Limb (tissue), 2 donors: Measurements from ENCODE around the gene ZFAND2B.
A peak's percentile ranks its signal among the peaks of the same experiment; 100 is the strongest.

Experiments
- DNase-seq, 2 donors: peaks; one replicate each; pipeline ENCODE4 v3.0.0-alpha.2; 2016; ENCODE audit errors: extremely low spot score in 2 of 2

Gene ZFAND2B

GRCh38 chr2:219206328-219207133 is at the start of gene ZFAND2B:
TSS of gene ZFAND2B (plus strand) at chr2:219206782. CDS start at chr2:219206988, 206 bp downstream.
- peak; percentile 94 to 98 for DNase-seq

- DNase-seq = no peak
Observed at GRCh38 chr2:219157396-219157795, 49.2 kb upstream of the ZFAND2B start.

- DNase-seq = no peak
Observed at GRCh38 chr2:219158025-219158424, 48.6 kb upstream of the ZFAND2B start.

- no peak for DNase-seq
Observed at GRCh38 chr2:219158586-219158985, 48.0 kb upstream of the ZFAND2B start.

GRCh38 chr2:219159771-219160185 is 46.8 kb upstream of the ZFAND2B start:
- DNase-seq = no peak

- DNase-seq = peak; percentile 90 to 97
Observed at GRCh38 chr2:219160186-219161017, 46.2 kb upstream of the ZFAND2B start, which contains the start of gene NHEJ1. TSS of gene NHEJ1 (minus strand) at chr2:219160815. CDS start at chr2:219158362, 2,453 bp downstream.

GRCh38 chr2:219161097-219161496 is 45.5 kb upstream of the ZFAND2B start:
- no peak for DNase-seq

- DNase-seq = no peak
Observed at GRCh38 chr2:219163156-219163555, 43.4 kb upstream of the ZFAND2B start.

- no peak for DNase-seq
Observed at GRCh38 chr2:219165058-219165911, 41.3 kb upstream of the ZFAND2B start.

GRCh38 chr2:219167997-219168396 is 38.6 kb upstream of the ZFAND2B start:
- DNase-seq = no peak

GRCh38 chr2:219168526-219168925 is 38.1 kb upstream of the ZFAND2B start:
- DNase-seq = no peak

GRCh38 chr2:219168932-219169331 is 37.6 kb upstream of the ZFAND2B start:
- no peak for DNase-seq

- DNase-seq = no peak
Observed at GRCh38 chr2:219169930-219170654, 36.5 kb upstream of the ZFAND2B start, which contains the start of gene SLC23A3. TSS of gene SLC23A3 (minus strand) at chr2:219170029. CDS start at chr2:219169984, 45 bp downstream.

GRCh38 chr2:219171231-219171651 is 35.3 kb upstream of the ZFAND2B start:
- peak in 1 of 2 donors; percentile 8 for DNase-seq

- no peak for DNase-seq
Observed at GRCh38 chr2:219172231-219173154, 34.1 kb upstream of the ZFAND2B start.

GRCh38 chr2:219173176-219173575 is 33.4 kb upstream of the ZFAND2B start:
- DNase-seq = no peak

- DNase-seq = no peak
Observed at GRCh38 chr2:219174146-219174545, 32.4 kb upstream of the ZFAND2B start.

- no peak for DNase-seq
Observed at GRCh38 chr2:219174801-219175200, 31.8 kb upstream of the ZFAND2B start.

GRCh38 chr2:219175486-219175885 is 31.1 kb upstream of the ZFAND2B start:
- DNase-seq = no peak
